HepG2 (cell line): Measurements from ENCODE around the gene HECA. TPM values are rescaled to one million over a fixed set of nuclear protein-coding genes. Genes with fewer than 3 reads are reported as not detected.

Experiments used
- ATAC-seq: fragments of 200-7000 bp; cut with Tn5 transposase; 3 replicates; pipeline ENCODE4 v1.9.1; 2020; ENCODE audit warnings: mild to moderate bottlenecking, moderate library complexity
- BruUV-seq: library from RNA; stranded (reverse); fragments of 400-500 nt; replicated peaks from 2 replicates; lab custom pipeline; 2021; lab: Mats Ljungman, UMichigan
- CTCF ChIA-PET: fragments of 300-600 bp; formaldehyde crosslinking; extraction: SDS; loops from one replicate; lab custom pipeline; 2021; ENCODE audit warnings: low total read pairs, inconsistent platforms, low intra/inter-chr PET ratio; lab: Yijun Ruan, JAX
- POLR2A ChIA-PET: fragments of 350-600 bp; sonication (Branson Sonifier 250); formaldehyde crosslinking; loops from one replicate; lab custom pipeline; 2020; ENCODE audit warnings: antibody characterized with exemption, inconsistent platforms; lab: Yijun Ruan, JAX
- DNase-seq: peaks from one replicate; pipeline ENCODE4 v3.0.0-alpha.2; 2015; ENCODE audit warnings: low spot score
- FAIRE-seq: peaks from 3 replicates; lab custom pipeline; 2011; peaks lifted over from hg19 to GRCh38; lab: Jason Lieb, UNC
- H2AFZ ChIP-seq: one replicate; pipeline ENCODE4 v1.6.1; 2011; ENCODE audit warnings: low read length, inconsistent platforms
- H3K27ac ChIP-seq: fragments of 300-600 bp; 3 replicates; pipeline ENCODE4 v1.8.0; 2011; ENCODE audit warnings: mixed run types, mild to moderate bottlenecking, mixed read lengths, low read length, inconsistent platforms; ENCODE audit not compliant: insufficient read depth; ENCODE audit errors: extremely low read length
- H3K27me3 ChIP-seq, 2 experiments: fragments of 200-600 bp in 1 of 2; 2 replicates in 1 of 2; 3 replicates in 1 of 2; pipeline versions ENCODE4 v1.6.0 to v1.8.0; 2011; ENCODE audit warnings: low read length in 2 of 2, mild to moderate bottlenecking in 2 of 2, moderate library complexity in 2 of 2, inconsistent platforms in 1 of 2; ENCODE audit not compliant: insufficient read depth in 2 of 2, control insufficient read depth in 1 of 2
- H3K36me3 ChIP-seq, 2 experiments: fragments of 200-600 bp in 1 of 2; replicated peaks in 1 of 2; 2 replicates in 1 of 2; 3 replicates in 1 of 2; pipeline versions ENCODE4 v1.5.1 to v1.8.0; 2011; ENCODE audit warnings: low read length in 2 of 2, inconsistent platforms in 1 of 2; ENCODE audit not compliant: insufficient read depth in 2 of 2, control insufficient read depth in 1 of 2
- H3K4me1 ChIP-seq: 2 replicates; pipeline ENCODE4 v1.5.1; 2012; ENCODE audit warnings: low read length, inconsistent platforms; ENCODE audit not compliant: insufficient read depth
- H3K4me2 ChIP-seq: 2 replicates; pipeline ENCODE4 v1.6.0; 2011; ENCODE audit warnings: low read depth, low read length, inconsistent platforms
- H3K4me3 ChIP-seq, 3 experiments: fragments of 200-600 bp in 1 of 3; sonication (generic), shearing (Covaris generic) in 1 of 3; replicated peaks in 1 of 3; 2 replicates each; pipeline ENCODE4 v1.5.1; 2011 to 2016; ENCODE audit warnings: low read length in 3 of 3, inconsistent platforms in 2 of 3, low read depth in 2 of 3, mild to moderate bottlenecking in 2 of 3, control low read depth in 1 of 3, mixed read lengths in 1 of 3; ENCODE audit not compliant: insufficient read depth in 1 of 3
- H3K79me2 ChIP-seq: one replicate; pipeline ENCODE4 v1.6.1; 2011; ENCODE audit warnings: low read length, inconsistent platforms; ENCODE audit not compliant: insufficient read depth
- H3K9ac ChIP-seq: 2 replicates; pipeline ENCODE4 v1.6.0; 2011; ENCODE audit warnings: mild to moderate bottlenecking, low read depth, low read length, inconsistent platforms; ENCODE audit not compliant: insufficient read depth
- H3K9me3 ChIP-seq: 2 replicates; pipeline ENCODE4 v1.5.1; 2012; ENCODE audit warnings: mild to moderate bottlenecking, low read length
- H4K20me1 ChIP-seq: 2 replicates; pipeline ENCODE4 v1.6.0; 2011; ENCODE audit warnings: inconsistent platforms, mild to moderate bottlenecking, low read length, moderate library complexity; ENCODE audit not compliant: insufficient read depth
- CCDC6 ChIP-seq: sonication (generic); formaldehyde crosslinking; IDR thresholded peaks from 2 replicates; pipeline ENCODE4 v1.8.1; 2022; ENCODE audit warnings: mild to moderate bottlenecking, missing genetic modification reagents, moderate library complexity
- CEBPG ChIP-seq: IDR thresholded peaks from 2 replicates; pipeline ENCODE4 v1.6.1; 2016
- ETV5 ChIP-seq: IDR thresholded peaks from 2 replicates; pipeline ENCODE4 v1.6.1; 2018; ENCODE audit warnings: missing biosample characterization, missing genetic modification reagents, inconsistent platforms, borderline replicate concordance
- KAT2B ChIP-seq: fragments of 150-350 bp; IDR thresholded peaks from 2 replicates; pipeline ENCODE4 v1.6.1; 2014; ENCODE audit warnings: low read depth, low read length, borderline replicate concordance
- KLF15 ChIP-seq: sonication (generic); formaldehyde crosslinking; IDR thresholded peaks from 2 replicates; pipeline ENCODE4 v1.8.1; 2023; ENCODE audit warnings: borderline replicate concordance, mild to moderate bottlenecking, inconsistent platforms, missing genetic modification reagents, mixed read lengths
- NCOA1 ChIP-seq: sonication (generic); formaldehyde crosslinking; IDR thresholded peaks from 2 replicates; pipeline ENCODE4 v1.9.0; 2021; ENCODE audit warnings: missing genetic modification reagents
- PHF20 ChIP-seq: sonication (generic); formaldehyde crosslinking; IDR thresholded peaks from 2 replicates; pipeline ENCODE4 v1.5.0; 2020; ENCODE audit warnings: mild to moderate bottlenecking, missing genetic modification reagents
- SPEN ChIP-seq: sonication (generic); formaldehyde crosslinking; IDR thresholded peaks from 2 replicates; pipeline ENCODE4 v1.5.1; 2020; ENCODE audit warnings: low read depth, mild to moderate bottlenecking, missing genetic modification reagents
- WIZ ChIP-seq: sonication (generic); formaldehyde crosslinking; IDR thresholded peaks from 2 replicates; pipeline ENCODE4 v1.5.1; 2020; ENCODE audit warnings: mild to moderate bottlenecking, missing genetic modification reagents
- XRCC5 ChIP-seq: fragments of 200-400 bp; formaldehyde crosslinking; optimal IDR thresholded peaks from 2 replicates; pipeline ENCODE3; 2017; ENCODE audit warnings: mild to moderate bottlenecking, low read length
- ZNF124 ChIP-seq: sonication (generic); formaldehyde crosslinking; IDR thresholded peaks from 2 replicates; pipeline ENCODE4 v1.4.0; 2020; ENCODE audit warnings: missing genetic modification reagents
- ZNF382 ChIP-seq: sonication (generic); formaldehyde crosslinking; IDR thresholded peaks from 2 replicates; pipeline ENCODE4 v1.5.0; 2020; ENCODE audit warnings: missing genetic modification reagents, mild to moderate bottlenecking, borderline replicate concordance
- ZNF615 ChIP-seq: sonication (generic); formaldehyde crosslinking; IDR thresholded peaks from 2 replicates; pipeline ENCODE4 v1.5.0; 2020; ENCODE audit warnings: mild to moderate bottlenecking, missing genetic modification reagents, borderline replicate concordance
- ZNF703 ChIP-seq: sonication (generic); formaldehyde crosslinking; IDR thresholded peaks from 2 replicates; pipeline ENCODE4 v1.5.1; 2020; ENCODE audit warnings: missing genetic modification reagents, mild to moderate bottlenecking, moderate library complexity, borderline replicate concordance
- WGBS: methylation state at CpG from one replicate; pipeline ENCODE4 v1.1.6; 2017; ENCODE audit warnings: low lambda C conversion rate; 5-methylcytosine and 5-hydroxymethylcytosine counted together
- in situ Hi-C: cut with HindIII; loops from 2 replicates; pipeline ENCODE4 v1.10.0; 2017; ENCODE audit warnings: low pct_unique_long_range_greater_than_20kb; ENCODE audit not compliant: extremely low pct_ligation_motif_present
- intact Hi-C: fragments of 100-400 bp; cut with micrococcal nuclease; formaldehyde crosslinking; loops from one replicate; pipeline ENCODE4 v1.10.0; 2022; ENCODE audit not compliant: unreplicated experiment
- polyA plus RNA-seq, 8 experiments: library from polyadenylated mRNA; depleted of rRNA in 3 of 8; stranded (reverse) in 7 of 8; unstranded in 1 of 8; fragments of >200 nt; fragmentation: Illumina TruSeq in 4 of 8; extraction: Trizol in 4 of 8; gene quantifications; 2 replicates each; pipeline versions ENCODE4 v1.2.1 to v1.2.3, GENCODE V29; 2011 to 2016; ENCODE audit warnings: low read depth in 4 of 8, missing spikeins in 1 of 8, mixed read lengths in 1 of 8; ENCODE audit not compliant: insufficient read depth in 1 of 8
- total RNA-seq, 5 experiments: library from RNA; depleted of rRNA; stranded (reverse); fragments of >200 nt; fragmentation: Illumina TruSeq; extraction: Trizol; gene quantifications; 2 replicates each; pipeline ENCODE4 v1.2.3, GENCODE V29; 2016; ENCODE audit warnings: low read depth in 1 of 5
- TF ChIP-seq, protein P1 (sequence below): sonication (generic); formaldehyde crosslinking; IDR thresholded peaks from 2 replicates; pipeline ENCODE4 v1.9.0; 2022; ENCODE audit warnings: low read depth, missing genetic modification reagents
- TF ChIP-seq, protein P2 (sequence below): sonication (generic); formaldehyde crosslinking; IDR thresholded peaks from 2 replicates; pipeline ENCODE4 v1.8.1; 2022; ENCODE audit warnings: low read depth, mild to moderate bottlenecking, missing genetic modification reagents
- TF ChIP-seq, protein P3 (sequence below): IDR thresholded peaks from 2 replicates; pipeline ENCODE4 v1.6.1; 2016; ENCODE audit warnings: mild to moderate bottlenecking, missing biosample characterization, missing genetic modification reagents

The HECA gene
- total and polyA plus RNA-seq, 2 of the 13 experiments (the other 11 are each of a cell fraction or from before 2014, with no cell fraction given), result 0.18 to 0.49 TPM

DNA sequence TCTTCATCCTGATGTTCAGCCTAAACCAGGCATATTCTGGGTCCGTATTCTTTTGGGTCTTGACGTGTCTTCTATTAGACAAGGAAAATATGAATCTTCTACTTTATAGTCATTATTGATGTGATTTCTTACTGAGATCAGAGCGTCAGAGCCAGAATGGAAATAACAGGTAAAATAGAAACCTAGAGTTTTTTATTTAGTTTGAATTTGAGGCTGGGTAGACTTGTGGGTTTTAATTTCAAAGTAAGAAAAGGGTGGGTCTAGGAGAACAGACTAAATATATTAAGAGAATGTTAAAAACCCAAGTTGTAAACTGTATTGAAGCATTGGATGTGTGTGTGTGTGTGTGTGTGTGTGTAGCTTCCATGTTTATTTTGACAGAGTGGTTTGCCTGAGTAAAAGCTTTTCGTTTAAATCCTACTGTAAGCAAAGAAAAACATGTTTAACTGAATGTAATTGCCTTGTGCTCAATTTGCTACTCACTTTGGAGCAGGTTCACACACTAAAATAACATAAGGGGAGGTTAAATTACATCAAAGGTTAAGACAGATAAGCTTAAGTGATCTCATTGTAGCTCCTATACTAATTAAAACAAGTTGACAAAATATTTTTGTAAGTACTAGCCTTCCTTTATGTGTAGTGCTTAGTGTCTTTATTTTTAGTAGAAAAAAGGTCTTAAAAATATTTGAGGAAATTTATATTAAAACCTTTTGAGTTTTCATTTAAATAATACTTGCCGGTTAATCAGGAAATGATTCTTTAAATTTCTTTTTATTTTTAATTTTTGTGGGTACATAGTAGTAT is 17.4 kb downstream of the HECA start:
- no peak for ATAC-seq
- ChIA-PET POLR2A (no interaction called here), CTCF (no interaction called here)
- in situ Hi-C loops (no loop called here), intact Hi-C loops (no loop called here)
- H3K27ac ChIP-seq, result no peak overlapping the region
- no peaks in the 10 kb centered on the region for H3K79me2 ChIP-seq
- no peaks in the 10 kb centered on the region for H3K4me1 ChIP-seq
- no peaks in the 10 kb centered on the region for H3K9me3 ChIP-seq
- H3K27me3 ChIP-seq, result no peaks in the 10 kb centered on the region
- no peak overlapping the region for H2AFZ ChIP-seq
- no peak overlapping the region for H3K4me2 ChIP-seq
- DNase-seq, result no peak
- H3K36me3 ChIP-seq, result no peaks in the 10 kb centered on the region
- BruUV-seq, result no TSS peak
- WGBS, result 47% methylated on average over 5 of the region's 5 CpGs
- peak; percentile 23 for FAIRE-seq
- H4K20me1 ChIP-seq, result no peaks in the 10 kb centered on the region
- H3K4me3 ChIP-seq, result no peak overlapping the region
- H3K9ac ChIP-seq, result no peak overlapping the region
- TF ChIP-seq, protein P1, sequence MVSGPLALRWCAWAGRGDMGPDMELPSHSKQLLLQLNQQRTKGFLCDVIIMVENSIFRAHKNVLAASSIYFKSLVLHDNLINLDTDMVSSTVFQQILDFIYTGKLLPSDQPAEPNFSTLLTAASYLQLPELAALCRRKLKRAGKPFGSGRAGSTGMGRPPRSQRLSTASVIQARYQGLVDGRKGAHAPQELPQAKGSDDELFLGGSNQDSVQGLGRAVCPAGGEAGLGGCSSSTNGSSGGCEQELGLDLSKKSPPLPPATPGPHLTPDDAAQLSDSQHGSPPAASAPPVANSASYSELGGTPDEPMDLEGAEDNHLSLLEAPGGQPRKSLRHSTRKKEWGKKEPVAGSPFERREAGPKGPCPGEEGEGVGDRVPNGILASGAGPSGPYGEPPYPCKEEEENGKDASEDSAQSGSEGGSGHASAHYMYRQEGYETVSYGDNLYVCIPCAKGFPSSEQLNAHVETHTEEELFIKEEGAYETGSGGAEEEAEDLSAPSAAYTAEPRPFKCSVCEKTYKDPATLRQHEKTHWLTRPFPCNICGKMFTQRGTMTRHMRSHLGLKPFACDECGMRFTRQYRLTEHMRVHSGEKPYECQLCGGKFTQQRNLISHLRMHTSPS (CRISPR knock-in tag), result no peak
- TF ChIP-seq, protein P2, sequence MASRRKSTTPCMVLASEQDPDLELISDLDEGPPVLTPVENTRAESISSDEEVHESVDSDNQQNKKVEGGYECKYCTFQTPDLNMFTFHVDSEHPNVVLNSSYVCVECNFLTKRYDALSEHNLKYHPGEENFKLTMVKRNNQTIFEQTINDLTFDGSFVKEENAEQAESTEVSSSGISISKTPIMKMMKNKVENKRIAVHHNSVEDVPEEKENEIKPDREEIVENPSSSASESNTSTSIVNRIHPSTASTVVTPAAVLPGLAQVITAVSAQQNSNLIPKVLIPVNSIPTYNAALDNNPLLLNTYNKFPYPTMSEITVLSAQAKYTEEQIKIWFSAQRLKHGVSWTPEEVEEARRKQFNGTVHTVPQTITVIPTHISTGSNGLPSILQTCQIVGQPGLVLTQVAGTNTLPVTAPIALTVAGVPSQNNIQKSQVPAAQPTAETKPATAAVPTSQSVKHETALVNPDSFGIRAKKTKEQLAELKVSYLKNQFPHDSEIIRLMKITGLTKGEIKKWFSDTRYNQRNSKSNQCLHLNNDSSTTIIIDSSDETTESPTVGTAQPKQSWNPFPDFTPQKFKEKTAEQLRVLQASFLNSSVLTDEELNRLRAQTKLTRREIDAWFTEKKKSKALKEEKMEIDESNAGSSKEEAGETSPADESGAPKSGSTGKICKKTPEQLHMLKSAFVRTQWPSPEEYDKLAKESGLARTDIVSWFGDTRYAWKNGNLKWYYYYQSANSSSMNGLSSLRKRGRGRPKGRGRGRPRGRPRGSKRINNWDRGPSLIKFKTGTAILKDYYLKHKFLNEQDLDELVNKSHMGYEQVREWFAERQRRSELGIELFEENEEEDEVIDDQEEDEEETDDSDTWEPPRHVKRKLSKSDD (CRISPR knock-in tag), result no peak
- TF ChIP-seq NCOA1 (CRISPR knock-in tag) (no peak), ZNF615 (CRISPR knock-in tag) (no peak), XRCC5 (no peak), ZNF703 (CRISPR knock-in tag) (no peak), ZNF124 (CRISPR knock-in tag) (no peak), ZNF382 (CRISPR knock-in tag) (no peak), CCDC6 (CRISPR knock-in tag) (no peak), SPEN (CRISPR knock-in tag) (no peak), KLF15 (CRISPR knock-in tag) (no peak), KAT2B (no peak), PHF20 (CRISPR knock-in tag) (no peak), WIZ (CRISPR knock-in tag) (no peak), CEBPG (CRISPR knock-in tag) (no peak), ETV5 (CRISPR knock-in tag) (no peak)
- TF ChIP-seq, protein P3, sequence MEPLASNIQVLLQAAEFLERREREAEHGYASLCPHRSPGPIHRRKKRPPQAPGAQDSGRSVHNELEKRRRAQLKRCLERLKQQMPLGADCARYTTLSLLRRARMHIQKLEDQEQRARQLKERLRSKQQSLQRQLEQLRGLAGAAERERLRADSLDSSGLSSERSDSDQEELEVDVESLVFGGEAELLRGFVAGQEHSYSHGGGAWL, result no peak
